GM23338 (cell line): Measurements from ENCODE around the gene TRIP10. TPM values are rescaled to one million over a fixed set of nuclear protein-coding genes. Genes with fewer than 3 reads are reported as not detected.

Experiments used
- ATAC-seq: fragments of 200-7000 bp; cut with Tn5 transposase; 3 replicates; pipeline ENCODE4 v1.9.1; 2020
- DNase-seq: peaks from one replicate; pipeline ENCODE4 v3.0.0-alpha.2; 2015; ENCODE audit warnings: low spot score
- H2AFZ ChIP-seq: fragments of 200-600 bp; sonication (generic); 2 replicates; pipeline ENCODE4 v1.8.0; 2016; ENCODE audit warnings: antibody characterized with exemption, mild to moderate bottlenecking, moderate library complexity
- H3F3A ChIP-seq: fragments of 200-600 bp; sonication (generic); replicated peaks from 2 replicates; pipeline ENCODE4 v1.8.0; 2017; ENCODE audit warnings: antibody characterized with exemption, mixed run types, low read depth
- H3K27ac ChIP-seq: fragments of 200-600 bp; sonication (generic); 2 replicates; pipeline ENCODE4 v1.6.1; 2016; ENCODE audit warnings: low read depth
- H3K27me3 ChIP-seq: fragments of 200-600 bp; sonication (generic); 2 replicates; pipeline ENCODE4 v1.8.0; 2016; ENCODE audit warnings: mild to moderate bottlenecking, mixed run types, moderate library complexity; ENCODE audit not compliant: insufficient read depth
- H3K36me3 ChIP-seq: fragments of 200-600 bp; sonication (generic); 2 replicates; pipeline ENCODE4 v1.8.0; 2016; ENCODE audit warnings: mild to moderate bottlenecking; ENCODE audit not compliant: insufficient read depth
- H3K4me1 ChIP-seq: fragments of 200-600 bp; sonication (generic); 2 replicates; pipeline ENCODE4 v1.8.0; 2016; ENCODE audit warnings: mild to moderate bottlenecking, moderate library complexity; ENCODE audit not compliant: insufficient read depth
- H3K4me2 ChIP-seq: fragments of 200-600 bp; sonication (generic); 2 replicates; pipeline ENCODE4 v1.7.1; 2017; ENCODE audit warnings: mixed run types
- H3K4me3 ChIP-seq: fragments of 200-600 bp; sonication (generic); 2 replicates; pipeline ENCODE4 v1.6.1; 2016; ENCODE audit warnings: mixed run types
- H3K79me2 ChIP-seq: fragments of 200-600 bp; sonication (generic); replicated peaks from 2 replicates; pipeline ENCODE4 v1.8.0; 2017; ENCODE audit warnings: mild to moderate bottlenecking; ENCODE audit not compliant: insufficient read depth
- H3K9me2 ChIP-seq: fragments of 200-600 bp; sonication (generic); 2 replicates; pipeline ENCODE4 v1.8.0; 2017; ENCODE audit not compliant: insufficient read depth
- H4K20me1 ChIP-seq: fragments of 200-600 bp; sonication (generic); replicated peaks from 2 replicates; pipeline ENCODE4 v1.8.0; 2017; ENCODE audit warnings: mild to moderate bottlenecking; ENCODE audit not compliant: insufficient read depth
- H3K27ac Mint-ChIP-seq: 2 replicates; pipeline ENCODE4 v1.8.0; 2020; ENCODE audit warnings: inconsistent platforms, mild to moderate bottlenecking, moderate library complexity, mixed read lengths
- H3K27me3 Mint-ChIP-seq: 3 replicates; pipeline ENCODE4 v1.8.0; 2022; ENCODE audit warnings: low read depth, mild to moderate bottlenecking, moderate library complexity, mixed read lengths, inconsistent platforms; ENCODE audit not compliant: insufficient read depth, poor library complexity
- H3K36me3 Mint-ChIP-seq: 3 replicates; pipeline ENCODE4 v1.8.0; 2021; ENCODE audit warnings: low read depth, mild to moderate bottlenecking, inconsistent platforms, moderate library complexity, mixed read lengths
- H3K4me1 Mint-ChIP-seq: 3 replicates; pipeline ENCODE4 v1.8.0; 2020; ENCODE audit warnings: mild to moderate bottlenecking, inconsistent platforms, mixed read lengths
- H3K4me3 Mint-ChIP-seq: 3 replicates; pipeline ENCODE4 v1.8.0; 2021; ENCODE audit warnings: moderate library complexity, mild to moderate bottlenecking, inconsistent platforms, mixed read lengths
- H3K9me3 Mint-ChIP-seq: 3 replicates; pipeline ENCODE4 v1.8.0; 2020; ENCODE audit warnings: moderate library complexity, mild to moderate bottlenecking, inconsistent platforms, mixed read lengths
- CREB1 ChIP-seq: fragments of 250-450 bp; sonication (Bioruptor Pico); IDR thresholded peaks from 2 replicates; pipeline ENCODE4 v1.5.0; 2020; ENCODE audit warnings: low read depth, mild to moderate bottlenecking, moderate library complexity
- CTCF ChIP-seq, 2 experiments: fragments of 200-600 bp in 1 of 2; sonication (generic) in 1 of 2; conservative IDR thresholded peaks; 2 replicates each; pipeline versions ENCODE4 v1.5.1 to v1.6.1; 2016 to 2017; ENCODE audit warnings: antibody characterized with exemption in 2 of 2, low read depth in 2 of 2, mild to moderate bottlenecking in 2 of 2, moderate library complexity in 1 of 2
- ETS1 ChIP-seq: IDR thresholded peaks from 2 replicates; pipeline ENCODE4 v1.6.1; 2016; ENCODE audit warnings: antibody characterized with exemption
- EZH2 ChIP-seq: fragments of 200-600 bp; sonication (generic); IDR thresholded peaks from one replicate; pipeline ENCODE4 v1.8.0; 2017; ENCODE audit warnings: antibody characterized with exemption, mild to moderate bottlenecking, low read depth; ENCODE audit not compliant: unreplicated experiment
- EZH2phosphoT487 ChIP-seq: fragments of 200-600 bp; sonication (generic); IDR thresholded peaks from one replicate; pipeline ENCODE4 v1.8.1; 2018; ENCODE audit warnings: antibody characterized with exemption; ENCODE audit not compliant: unreplicated experiment
- JUNB ChIP-seq: IDR thresholded peaks from one replicate; pipeline ENCODE4 v1.6.1; 2016; ENCODE audit warnings: antibody characterized with exemption; ENCODE audit not compliant: unreplicated experiment
- NANOG ChIP-seq: IDR thresholded peaks from 2 replicates; pipeline ENCODE4 v1.6.1; 2016; ENCODE audit warnings: antibody characterized with exemption, borderline replicate concordance
- POLR2AphosphoS5 ChIP-seq: IDR thresholded peaks from 2 replicates; pipeline ENCODE4 v1.6.1; 2016; ENCODE audit warnings: antibody characterized with exemption, low read depth
- REST ChIP-seq: IDR thresholded peaks from one replicate; pipeline ENCODE4 v1.6.1; 2018; ENCODE audit warnings: antibody characterized with exemption; ENCODE audit not compliant: unreplicated experiment
- STAT1 ChIP-seq: IDR thresholded peaks from one replicate; pipeline ENCODE4 v1.6.1; 2016; ENCODE audit warnings: antibody characterized with exemption; ENCODE audit not compliant: unreplicated experiment
- ZNF114 ChIP-seq: fragments of 250-450 bp; sonication (Bioruptor Pico); IDR thresholded peaks from 2 replicates; pipeline ENCODE4 v1.5.0; 2020; ENCODE audit warnings: mild to moderate bottlenecking, moderate library complexity
- ZNF331 ChIP-seq: fragments of 250-450 bp; sonication (Bioruptor Pico); IDR thresholded peaks from 2 replicates; pipeline ENCODE4 v1.5.0; 2020; ENCODE audit warnings: low read depth, mild to moderate bottlenecking, moderate library complexity
- ZNF462 ChIP-seq: fragments of 250-450 bp; sonication (Bioruptor Pico); IDR thresholded peaks from 2 replicates; pipeline ENCODE4 v1.5.0; 2020; ENCODE audit warnings: mild to moderate bottlenecking, moderate library complexity
- polyA plus RNA-seq: library from polyadenylated mRNA; unstranded; fragments of >200 nt; fragmentation: Nextera tagmentation; extraction: Ambion mirVana; gene quantifications from 2 replicates; pipeline ENCODE4 v1.2.1, GENCODE V29; 2016
- total RNA-seq: library from RNA; depleted of rRNA; stranded (reverse); fragments of >200 nt; shearing (Covaris generic); gene quantifications from 2 replicates; pipeline ENCODE4 v1.2.3, GENCODE V29; 2014

Gene TRIP10
- total and polyA plus RNA-seq, 2 experiments from 2014 or later: 56.8 to 68.5 TPM

- peaks cover 15% of the 10 kb centered on the region for H3K4me1 Mint-ChIP-seq
- H3K4me2 ChIP-seq: no peak overlapping the region
- H3K27me3 Mint-ChIP-seq: peaks cover 9% of the 10 kb centered on the region
Measured at GRCh38 chr19:6730941-6731670, 8.4 kb upstream of the TRIP10 start.

More at GRCh38 chr19:6730941-6731670, 8.4 kb upstream of the TRIP10 start:
- Histone ChIP-seq H3K27me3 (no peaks in the 10 kb centered on the region), H2AFZ (no peak overlapping the region), H3K36me3 (no peaks in the 10 kb centered on the region), H3F3A (0 out of 2 replicates have a peak, but pooled peaks cover 2% of the 10 kb centered on the region), H3K4me1 (peaks cover 19% of the 10 kb centered on the region), H3K4me3 (no peak overlapping the region), H3K9me2 (no peaks in the 10 kb centered on the region), H4K20me1 (0 out of 2 replicates have a peak, but pooled peaks cover 2% of the 10 kb centered on the region), H3K27ac (no peak overlapping the region), H3K79me2 (peaks cover 8% of the 10 kb centered on the region)
- Mint-ChIP-seq H3K9me3 (no peaks in the 10 kb centered on the region; the same call in 2 of the 3 replicates), H3K4me3 (no peak overlapping the region), H3K27ac (no peak overlapping the region), H3K36me3 (peaks cover 10% of the 10 kb centered on the region; the same call in 2 of the 3 replicates)
- ATAC-seq (peak; percentile 7), DNase-seq (no peak)
- TF ChIP-seq ZNF331 (CRISPR knock-in tag) (no peak), ZNF462 (CRISPR knock-in tag) (no peak), CTCF (conservative IDR thresholded peaks at IDR 0.05; ENCODE audit: low read depth in 2 of 2) (no peak), STAT1 (no peak), CREB1 (CRISPR knock-in tag) (no peak), POLR2AphosphoS5 (no peak), ZNF114 (CRISPR knock-in tag) (no peak), JUNB (no peak), EZH2phosphoT487 (no peak), NANOG (no peak), ETS1 (no peak), REST (no peak), EZH2 (no peak)
